SHP77 (cell line): ENCODE measurements around the gene SPIN2B.

Experiments
- DNase-seq, 2 experiments: peaks; one replicate each; lab custom pipeline; 2025; lab: John Stamatoyannopoulos, UW

The SPIN2B gene

DNA sequence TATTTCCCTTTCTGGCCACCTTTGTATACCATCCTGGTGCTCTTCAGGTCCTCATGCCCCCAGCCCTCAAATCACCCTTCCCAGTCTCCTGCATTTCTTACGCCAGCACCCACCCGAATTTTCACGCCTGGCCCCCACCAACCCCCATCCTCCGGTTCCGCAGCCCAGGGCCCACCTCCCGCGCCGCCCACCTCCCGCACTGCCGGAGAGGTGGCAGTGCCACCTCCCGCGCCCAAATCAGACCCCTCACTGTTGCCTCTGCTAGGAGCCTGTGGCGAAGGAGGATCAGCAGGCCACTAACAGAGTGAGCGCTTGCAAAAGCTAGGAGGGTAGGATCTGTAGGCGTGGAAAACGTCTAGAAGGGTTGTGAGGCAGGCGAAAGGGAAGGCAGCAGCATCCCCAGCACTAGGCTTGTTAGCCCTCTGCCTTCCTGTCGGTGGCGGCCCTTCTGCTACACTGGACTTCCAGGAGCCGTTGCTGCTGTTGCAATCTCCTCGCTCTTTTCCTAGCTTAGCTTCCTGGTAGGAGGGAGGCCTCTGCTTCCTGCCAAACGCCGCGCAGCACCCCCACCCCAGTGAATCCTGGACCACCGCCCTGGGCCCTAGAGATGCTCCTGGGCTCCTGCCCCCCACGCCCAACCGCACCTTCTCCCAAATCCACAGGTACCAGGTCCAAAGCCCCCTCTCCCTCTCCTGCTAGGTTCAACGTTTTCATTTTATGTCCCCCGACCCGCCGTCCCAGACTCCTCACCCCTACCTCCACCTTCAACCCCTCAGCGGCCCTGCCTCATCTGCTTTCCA lies 51.0 kb downstream of the SPIN2B start:
- DNase-seq: no peak
